ENCODE measurements around the gene UMODL1.

UMODL1 gene

GRCh38 chr21:42132183-42132582, 61.1 kb downstream of the UMODL1 start:
- no peak overlapping the region for H3K27ac ChIP-seq
- TF ChIP-seq, protein P1, sequence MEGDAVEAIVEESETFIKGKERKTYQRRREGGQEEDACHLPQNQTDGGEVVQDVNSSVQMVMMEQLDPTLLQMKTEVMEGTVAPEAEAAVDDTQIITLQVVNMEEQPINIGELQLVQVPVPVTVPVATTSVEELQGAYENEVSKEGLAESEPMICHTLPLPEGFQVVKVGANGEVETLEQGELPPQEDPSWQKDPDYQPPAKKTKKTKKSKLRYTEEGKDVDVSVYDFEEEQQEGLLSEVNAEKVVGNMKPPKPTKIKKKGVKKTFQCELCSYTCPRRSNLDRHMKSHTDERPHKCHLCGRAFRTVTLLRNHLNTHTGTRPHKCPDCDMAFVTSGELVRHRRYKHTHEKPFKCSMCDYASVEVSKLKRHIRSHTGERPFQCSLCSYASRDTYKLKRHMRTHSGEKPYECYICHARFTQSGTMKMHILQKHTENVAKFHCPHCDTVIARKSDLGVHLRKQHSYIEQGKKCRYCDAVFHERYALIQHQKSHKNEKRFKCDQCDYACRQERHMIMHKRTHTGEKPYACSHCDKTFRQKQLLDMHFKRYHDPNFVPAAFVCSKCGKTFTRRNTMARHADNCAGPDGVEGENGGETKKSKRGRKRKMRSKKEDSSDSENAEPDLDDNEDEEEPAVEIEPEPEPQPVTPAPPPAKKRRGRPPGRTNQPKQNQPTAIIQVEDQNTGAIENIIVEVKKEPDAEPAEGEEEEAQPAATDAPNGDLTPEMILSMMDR (conservative IDR thresholded peaks at IDR 0.05): no peak

GRCh38 chr21:42133131-42133530, 62.0 kb downstream of the UMODL1 start:
- TF ChIP-seq, protein P1 (conservative IDR thresholded peaks at IDR 0.05): no peak
- H3K27ac ChIP-seq: no peak overlapping the region

DNA sequence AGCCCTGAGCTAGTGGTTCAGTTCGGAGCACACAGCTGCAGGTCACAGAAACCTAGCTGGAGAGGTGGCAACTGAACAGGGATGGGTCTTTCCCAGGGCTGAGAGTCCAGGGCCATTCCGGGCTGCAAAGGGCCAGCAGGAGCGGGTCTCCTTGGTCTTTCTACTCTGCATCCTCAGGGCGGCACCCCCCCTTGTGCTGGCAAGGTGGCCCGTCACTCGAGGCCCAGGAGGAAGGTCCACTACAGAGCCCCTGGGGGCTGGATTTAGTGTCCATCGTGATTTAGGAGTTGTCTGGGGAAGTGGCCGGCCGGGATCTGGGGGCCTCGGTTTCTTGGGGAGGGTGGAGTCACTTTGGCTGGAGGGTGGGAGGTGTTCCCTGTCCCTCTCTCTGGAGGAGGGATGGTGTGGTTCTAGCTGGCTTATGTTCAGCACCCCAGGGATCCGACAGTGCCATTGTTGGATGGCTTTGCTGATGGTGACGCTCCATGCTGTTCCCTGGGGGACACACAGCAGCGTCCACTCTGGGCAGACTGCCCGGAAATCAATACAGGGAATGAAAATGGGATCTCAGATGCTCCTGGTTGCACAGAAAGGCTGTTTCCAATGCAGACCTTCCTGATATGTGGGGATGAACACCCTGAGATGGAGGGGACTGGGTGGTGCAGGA, 64.4 kb downstream of the UMODL1 start:
- no peak overlapping the region for H3K27ac ChIP-seq
- TF ChIP-seq, protein P1 (conservative IDR thresholded peaks at IDR 0.05): no peak

DNA sequence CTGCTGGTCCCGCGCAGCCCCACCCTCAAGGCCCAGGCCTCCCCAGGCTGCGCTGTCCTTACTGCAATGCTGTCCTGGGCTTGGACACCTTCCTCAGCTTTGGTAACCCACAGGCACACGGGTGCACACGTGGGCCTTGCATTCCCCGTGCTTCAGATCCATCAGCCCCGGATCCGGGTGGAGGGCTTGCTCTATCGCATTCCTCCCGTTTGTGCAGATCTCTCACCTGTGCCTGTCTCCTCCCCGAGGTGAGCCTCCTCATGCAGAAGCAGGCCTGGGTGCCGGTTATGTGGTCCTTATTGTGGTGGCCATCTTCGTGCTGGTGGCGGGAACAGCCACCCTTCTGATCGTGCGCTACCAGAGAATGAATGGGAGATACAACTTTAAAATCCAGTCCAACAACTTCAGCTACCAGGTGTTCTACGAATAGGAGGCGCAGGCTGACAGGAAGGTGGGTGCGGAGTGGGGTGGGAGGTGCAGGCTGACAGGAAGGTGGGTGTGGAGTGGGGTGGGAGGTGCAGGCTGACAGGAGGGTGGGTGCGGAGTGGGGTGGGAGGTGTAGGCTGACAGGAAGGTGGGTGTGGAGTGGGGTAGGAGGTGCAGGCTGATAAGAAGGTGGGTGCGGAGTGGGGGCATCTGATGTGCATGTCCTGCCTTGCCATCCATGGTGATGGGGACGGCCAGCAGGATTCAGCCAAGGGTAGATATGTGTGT, 66.2 kb downstream of the UMODL1 start:
- TF ChIP-seq, protein P1 (conservative IDR thresholded peaks at IDR 0.05): no peak
- H3K27ac ChIP-seq: no peak overlapping the region

DNA sequence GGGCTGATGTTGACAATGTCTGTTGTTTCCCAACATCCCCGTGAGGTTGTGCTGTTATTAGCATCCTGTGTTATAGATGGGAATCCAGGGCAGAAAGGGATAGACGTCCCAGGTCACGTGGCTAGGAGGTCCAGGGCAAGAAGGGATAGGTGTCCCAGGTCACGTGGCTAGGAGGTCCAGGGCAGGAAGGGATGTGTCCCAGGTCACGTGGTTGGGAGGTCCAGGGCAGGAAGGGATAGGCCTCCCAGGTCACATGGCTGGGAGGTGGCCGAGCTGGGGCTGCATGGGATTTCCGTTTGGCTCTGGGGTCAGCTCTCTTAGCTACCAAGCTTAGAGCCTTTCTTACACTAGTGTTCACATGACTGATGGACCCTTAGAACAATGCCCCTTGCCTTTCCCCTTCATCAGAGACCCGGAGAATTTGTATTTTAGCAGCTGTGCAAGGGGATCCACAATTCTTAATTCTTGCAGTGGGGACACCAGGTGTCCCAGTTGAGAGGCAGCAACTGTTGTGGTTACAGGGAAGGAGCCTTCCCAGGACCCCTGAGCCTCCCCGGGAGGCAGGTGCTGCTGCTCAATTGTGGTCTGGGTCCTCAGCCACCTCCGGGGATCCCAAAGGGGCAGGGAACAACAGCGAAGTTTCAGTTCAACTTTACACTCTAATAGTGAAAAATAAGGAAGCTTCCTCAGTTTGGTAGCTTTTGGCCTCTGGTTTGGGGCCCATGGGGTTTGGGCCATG, 69.2 kb downstream of the UMODL1 start:
- H3K27ac ChIP-seq: no peak overlapping the region

DNA sequence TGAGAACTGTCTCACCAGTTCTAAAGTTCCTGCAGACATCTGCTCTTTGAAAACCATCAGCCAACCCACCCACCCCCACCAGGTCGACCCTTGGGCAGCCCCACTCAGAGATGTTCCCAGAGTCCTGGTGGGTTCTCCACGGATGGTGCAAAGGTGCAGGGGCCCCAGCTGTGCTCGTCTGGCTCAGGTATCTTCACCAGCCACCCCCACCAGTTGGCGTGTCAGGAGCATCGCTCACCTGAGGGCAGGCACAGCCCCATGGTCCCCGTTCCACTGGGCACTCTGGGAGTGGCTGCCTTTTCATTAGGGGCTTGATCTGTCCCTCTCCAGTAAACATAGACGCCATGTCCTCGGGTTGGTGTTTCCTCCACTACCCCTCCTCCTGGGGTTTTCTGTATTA, 70.5 kb downstream of the UMODL1 start:
- TF ChIP-seq, protein P1 (conservative IDR thresholded peaks at IDR 0.05): no peak
- no peak overlapping the region for H3K27ac ChIP-seq

More for the DNA sequence above, 69.2 kb downstream of the UMODL1 start:
- TF ChIP-seq, protein P1 (conservative IDR thresholded peaks at IDR 0.05): no peak

DNA sequence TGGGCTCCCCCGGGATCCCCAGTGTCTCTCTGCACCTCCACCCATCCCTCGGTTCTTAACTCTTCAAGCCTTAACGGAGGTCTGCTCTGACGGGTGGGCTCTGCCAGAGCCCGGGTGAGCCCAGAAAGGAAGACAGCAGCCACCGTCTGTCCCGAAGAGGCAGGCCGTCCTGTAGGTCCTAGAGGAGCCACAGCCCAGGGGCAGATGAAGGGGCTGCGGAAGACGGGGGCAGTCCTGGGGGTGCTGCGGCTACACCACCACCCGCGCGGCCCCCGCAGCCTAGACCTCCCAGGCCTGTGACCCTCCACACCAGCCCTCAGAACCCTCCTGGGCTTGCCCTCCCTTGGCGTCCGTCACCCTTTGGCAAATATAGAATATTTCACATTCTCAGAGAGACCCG, 71.0 kb downstream of the UMODL1 start:
- H3K27ac ChIP-seq: no peak overlapping the region
- TF ChIP-seq, protein P1 (conservative IDR thresholded peaks at IDR 0.05): no peak
